Activated CD8-positive, alpha-beta memory T cell treated with anti-CD3 and anti-CD28 coated beads, Interleukin-2, amount 10 ng/mL, durations not matched to agents 7 days and 5 days (primary cell): ENCODE measurements around the gene BBS9. TPM values are rescaled to one million over a fixed set of nuclear protein-coding genes. Genes with fewer than 3 reads are reported as not detected.
A peak's percentile ranks its signal among the peaks of the same experiment; 100 is the strongest.
"Not testable (repeated sequence)": the region's sequence is repeated elsewhere in the genome, so short reads cannot be mapped to it uniquely, and the experiment has no call there.

ENCODE experiments used
- ATAC-seq: fragments of 150-1000 bp; cut with Tn5 transposase; one replicate; pipeline ENCODE4 v1.10.0; 2021; ENCODE audit warnings: moderate library complexity
- CTCF ChIA-PET: fragments of 350-600 bp; sonication (Branson Sonifier 250); formaldehyde crosslinking; loops from one replicate; lab custom pipeline; 2021; ENCODE audit warnings: antibody characterized with exemption; lab: Charles Lee
- DNase-seq: peaks from one replicate; pipeline ENCODE4 v3.0.0-alpha.2; 2020
- H3K27ac Mint-ChIP-seq: one replicate; pipeline ENCODE4 v1.8.0; 2021; ENCODE audit warnings: mild to moderate bottlenecking, mixed read lengths
- H3K27me3 Mint-ChIP-seq: one replicate; pipeline ENCODE4 v1.8.0; 2021; ENCODE audit warnings: mixed read lengths
- H3K36me3 Mint-ChIP-seq: one replicate; pipeline ENCODE4 v1.8.0; 2021; ENCODE audit warnings: mild to moderate bottlenecking, mixed read lengths
- H3K4me1 Mint-ChIP-seq: one replicate; pipeline ENCODE4 v1.8.0; 2021; ENCODE audit warnings: mixed read lengths
- H3K4me3 Mint-ChIP-seq: one replicate; pipeline ENCODE4 v1.8.0; 2021; ENCODE audit warnings: mild to moderate bottlenecking, moderate library complexity, mixed read lengths
- H3K9me3 Mint-ChIP-seq: one replicate; pipeline ENCODE4 v1.8.0; 2022; ENCODE audit warnings: low read depth, mixed read lengths
- total RNA-seq, 2 experiments: library from RNA; stranded (reverse); gene quantifications; one replicate each; pipeline ENCODE4 v1.2.3, GENCODE V29; 2021

The BBS9 gene
- total RNA-seq, 2 experiments from 2014 or later: 9.8 to 10.2 TPM

- H3K4me3 Mint-ChIP-seq: no peak overlapping the region
- CTCF ChIA-PET: no interaction called here
- H3K27ac Mint-ChIP-seq: no peak overlapping the region
- no peaks in the 10 kb centered on the region for H3K9me3 Mint-ChIP-seq
- ATAC-seq (no peak), DNase-seq (no peak)
- H3K27me3 Mint-ChIP-seq: no peaks in the 10 kb centered on the region
- H3K36me3 Mint-ChIP-seq: no peaks in the 10 kb centered on the region
- no peaks in the 10 kb centered on the region for H3K4me1 Mint-ChIP-seq
Measured at GRCh38 chr7:33221390-33221789, 92.0 kb downstream of the BBS9 start.

GRCh38 chr7:33232632-33233145 is 103.3 kb downstream of the BBS9 start:
- Mint-ChIP-seq H3K9me3 (no peaks in the 10 kb centered on the region), H3K4me3 (no peak overlapping the region), H3K27ac (no peak overlapping the region), H3K27me3 (no peaks in the 10 kb centered on the region), H3K4me1 (peaks cover 3% of the 10 kb centered on the region), H3K36me3 (no peaks in the 10 kb centered on the region)
- CTCF ChIA-PET: no interaction called here
- ATAC-seq (no peak), DNase-seq (no peak)

- peaks cover 3% of the 10 kb centered on the region for H3K4me1 Mint-ChIP-seq
- ATAC-seq (no peak), DNase-seq (no peak)
- no peak overlapping the region for H3K4me3 Mint-ChIP-seq
- H3K27ac Mint-ChIP-seq: no peak overlapping the region
- H3K36me3 Mint-ChIP-seq: no peaks in the 10 kb centered on the region
- H3K27me3 Mint-ChIP-seq: no peaks in the 10 kb centered on the region
- CTCF ChIA-PET: no interaction called here
- no peaks in the 10 kb centered on the region for H3K9me3 Mint-ChIP-seq
Measured at GRCh38 chr7:33233659-33234058, 104.3 kb downstream of the BBS9 start.

GRCh38 chr7:33237036-33237435 is 107.7 kb downstream of the BBS9 start:
- ATAC-seq: no peak
- Mint-ChIP-seq H3K27ac (no peak overlapping the region), H3K36me3 (no peaks in the 10 kb centered on the region), H3K4me3 (no peak overlapping the region), H3K27me3 (no peaks in the 10 kb centered on the region), H3K9me3 (no peaks in the 10 kb centered on the region), H3K4me1 (peaks cover 3% of the 10 kb centered on the region)
- DNase-seq: no peak
- CTCF ChIA-PET: no interaction called here

GRCh38 chr7:33243319-33243881 is 114.0 kb downstream of the BBS9 start:
- DNase-seq (no peak), ATAC-seq (no peak)
- Mint-ChIP-seq H3K9me3 (no peaks in the 10 kb centered on the region), H3K27ac (no peak overlapping the region), H3K36me3 (no peaks in the 10 kb centered on the region), H3K4me1 (no peaks in the 10 kb centered on the region), H3K4me3 (no peak overlapping the region), H3K27me3 (no peaks in the 10 kb centered on the region)
- CTCF ChIA-PET: interaction anchor here (0.7 to 1.1 kb wide), 2 partner anchors 19 to 690 kb away, joined by 3 read pairs; no protein-coding TSS in a partner anchor

- peaks cover 2% of the 10 kb centered on the region for H3K9me3 Mint-ChIP-seq
- no peak for ATAC-seq
- no peaks in the 10 kb centered on the region for H3K27me3 Mint-ChIP-seq
- CTCF ChIA-PET: no interaction called here
- no peaks in the 10 kb centered on the region for H3K4me1 Mint-ChIP-seq
- peaks cover 2% of the 10 kb centered on the region for H3K36me3 Mint-ChIP-seq
- H3K27ac Mint-ChIP-seq: no peak overlapping the region
- no peak overlapping the region for H3K4me3 Mint-ChIP-seq
- no peak for DNase-seq
Measured at GRCh38 chr7:33248671-33249070, 119.3 kb downstream of the BBS9 start.

DNA sequence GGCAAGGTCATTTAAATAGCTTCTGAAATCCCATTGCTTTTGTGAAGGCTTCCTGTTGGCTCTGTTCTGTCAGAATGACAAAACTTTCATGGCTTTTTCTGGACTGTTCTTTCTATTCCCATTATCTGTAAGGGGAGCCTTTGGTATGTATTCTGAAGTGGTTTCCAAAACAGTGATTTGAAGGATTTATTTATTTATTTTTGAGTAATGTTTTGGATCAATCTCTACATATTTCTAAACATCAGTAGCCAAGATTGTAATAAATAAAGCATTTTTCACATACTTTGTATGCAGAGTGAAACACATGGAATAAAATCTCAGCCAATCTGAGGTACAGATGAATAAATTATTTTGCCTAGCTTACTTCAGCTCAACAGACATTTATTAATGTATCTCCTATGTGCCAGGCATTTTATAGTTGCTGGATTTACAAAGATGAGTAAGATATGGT is 121.1 kb downstream of the BBS9 start:
- Mint-ChIP-seq H3K4me1 (no peaks in the 10 kb centered on the region), H3K36me3 (peaks cover 2% of the 10 kb centered on the region), H3K9me3 (peaks cover 2% of the 10 kb centered on the region), H3K27me3 (no peaks in the 10 kb centered on the region), H3K4me3 (no peak overlapping the region), H3K27ac (no peak overlapping the region)
- ATAC-seq (no peak), DNase-seq (no peak)
- CTCF ChIA-PET: no interaction called here

- DNase-seq: no peak
- no peak for ATAC-seq
- no peak overlapping the region for H3K27ac Mint-ChIP-seq
- CTCF ChIA-PET: no interaction called here
- peaks cover 2% of the 10 kb centered on the region for H3K9me3 Mint-ChIP-seq
- no peaks in the 10 kb centered on the region for H3K27me3 Mint-ChIP-seq
- no peak overlapping the region for H3K4me3 Mint-ChIP-seq
- H3K36me3 Mint-ChIP-seq: peaks cover 2% of the 10 kb centered on the region
- no peaks in the 10 kb centered on the region for H3K4me1 Mint-ChIP-seq
Measured at GRCh38 chr7:33251301-33251700, 121.9 kb downstream of the BBS9 start.

DNA sequence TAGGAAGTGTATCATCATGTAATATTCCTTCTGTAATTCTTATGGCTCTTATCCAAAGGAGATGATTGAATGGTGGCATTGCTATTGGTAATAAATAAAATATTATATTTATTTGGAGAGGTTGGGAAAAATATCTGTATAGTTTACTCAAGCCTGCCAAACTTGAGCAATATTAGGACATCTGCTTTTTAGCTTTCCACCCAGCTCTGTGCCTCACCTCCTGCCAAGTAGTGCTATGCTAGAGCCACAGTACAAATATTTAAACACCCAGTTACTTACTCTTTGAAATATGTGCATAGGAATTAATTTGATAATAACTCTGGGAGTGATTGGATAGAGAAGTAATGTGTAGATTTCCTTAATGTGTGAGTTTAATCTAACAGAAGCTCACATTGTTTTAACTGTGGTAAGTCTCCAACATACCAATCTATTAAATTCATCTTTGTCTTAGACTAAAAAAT is 129.2 kb downstream of the BBS9 start:
- Mint-ChIP-seq H3K4me3 (no peak overlapping the region), H3K4me1 (peaks cover 17% of the 10 kb centered on the region), H3K27me3 (no peaks in the 10 kb centered on the region), H3K36me3 (no peaks in the 10 kb centered on the region), H3K27ac (no peak overlapping the region), H3K9me3 (no peaks in the 10 kb centered on the region)
- ATAC-seq (no peak), DNase-seq (no peak)
- CTCF ChIA-PET: no interaction called here

DNA sequence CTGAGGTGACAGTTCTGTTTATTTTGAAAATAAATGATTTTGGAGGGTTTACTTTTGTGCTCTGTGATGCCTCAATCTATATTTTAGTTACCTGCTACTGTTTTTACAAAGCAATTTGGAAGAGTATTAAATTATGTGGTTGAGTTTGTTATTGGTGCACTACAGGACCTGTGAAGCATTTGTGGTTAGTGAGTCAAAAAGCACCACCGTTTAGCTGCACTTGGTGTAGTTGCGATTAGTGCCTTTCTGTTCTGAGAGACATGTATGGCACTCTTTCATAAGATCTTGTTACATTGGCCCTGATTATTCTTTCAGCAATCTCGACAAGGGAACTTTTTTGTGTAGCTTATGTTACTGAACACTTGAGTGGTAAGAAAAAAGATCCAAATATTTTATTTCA is 132.2 kb downstream of the BBS9 start:
- H3K27me3 Mint-ChIP-seq: no peaks in the 10 kb centered on the region
- no peaks in the 10 kb centered on the region for H3K9me3 Mint-ChIP-seq
- H3K36me3 Mint-ChIP-seq: no peaks in the 10 kb centered on the region
- peak overlapping the region; percentile 50 for H3K27ac Mint-ChIP-seq
- no peak overlapping the region for H3K4me3 Mint-ChIP-seq
- ATAC-seq (peak; percentile 93), DNase-seq (peak; percentile 64)
- CTCF ChIA-PET: interaction anchor here (1.1 to 1.4 kb wide), 2 partner anchors 10 to 19 kb away, joined by 3 to 4 read pairs; no protein-coding TSS in a partner anchor
- peaks cover 17% of the 10 kb centered on the region for H3K4me1 Mint-ChIP-seq

- no peak for ATAC-seq
- CTCF ChIA-PET: interaction anchor here (1.1 kb wide), 1 partner anchor 20 kb away, joined by 3 read pairs; no protein-coding TSS in a partner anchor
- Mint-ChIP-seq H3K4me3 (no peak overlapping the region), H3K27me3 (no peaks in the 10 kb centered on the region), H3K27ac (no peak overlapping the region), H3K4me1 (peaks cover 17% of the 10 kb centered on the region), H3K36me3 (no peaks in the 10 kb centered on the region), H3K9me3 (no peaks in the 10 kb centered on the region)
- DNase-seq: no peak
Measured at GRCh38 chr7:33262476-33262875, 133.1 kb downstream of the BBS9 start.

- not testable (repeated sequence) for H3K36me3 Mint-ChIP-seq, H3K9me3 Mint-ChIP-seq, H3K27ac Mint-ChIP-seq, H3K4me1 Mint-ChIP-seq, H3K4me3 Mint-ChIP-seq, H3K27me3 Mint-ChIP-seq, ATAC-seq, DNase-seq
- CTCF ChIA-PET: interaction anchor here (1.8 kb wide), 1 partner anchor 10 kb away, joined by 4 read pairs; no protein-coding TSS in a partner anchor
Measured at GRCh38 chr7:33271839-33272371, 142.5 kb downstream of the BBS9 start.

GRCh38 chr7:33273356-33273755 is 144.0 kb downstream of the BBS9 start:
- H3K4me3 Mint-ChIP-seq: no peak overlapping the region
- ATAC-seq: no peak
- H3K27me3 Mint-ChIP-seq: no peaks in the 10 kb centered on the region
- H3K27ac Mint-ChIP-seq: no peak overlapping the region
- no peaks in the 10 kb centered on the region for H3K4me1 Mint-ChIP-seq
- no peak for DNase-seq
- CTCF ChIA-PET: no interaction called here
- peaks cover 7% of the 10 kb centered on the region for H3K9me3 Mint-ChIP-seq
- no peaks in the 10 kb centered on the region for H3K36me3 Mint-ChIP-seq

- Mint-ChIP-seq H3K4me3 (no peak overlapping the region), H3K27ac (no peak overlapping the region), H3K9me3 (peaks cover 12% of the 10 kb centered on the region), H3K4me1 (no peaks in the 10 kb centered on the region), H3K36me3 (peaks cover 6% of the 10 kb centered on the region), H3K27me3 (no peaks in the 10 kb centered on the region)
- CTCF ChIA-PET: no interaction called here
- ATAC-seq (no peak), DNase-seq (no peak)
Measured at GRCh38 chr7:33276325-33276724, 147.0 kb downstream of the BBS9 start.
